GM20431 (cell line): ENCODE measurements around the gene CLEC4C.
"Not testable (repeated sequence)": the region's sequence is repeated elsewhere in the genome, so short reads cannot be mapped to it uniquely, and the experiment has no call there.

Source experiments
- in situ Hi-C: fragments of 300-500 bp; cut with MseI, MboI; formaldehyde crosslinking; loops from one replicate; pipeline ENCODE4 v1.15.0; 2020; ENCODE audit warnings: low sequenced_read_pairs; ENCODE audit not compliant: unreplicated experiment

The CLEC4C gene, protein sequence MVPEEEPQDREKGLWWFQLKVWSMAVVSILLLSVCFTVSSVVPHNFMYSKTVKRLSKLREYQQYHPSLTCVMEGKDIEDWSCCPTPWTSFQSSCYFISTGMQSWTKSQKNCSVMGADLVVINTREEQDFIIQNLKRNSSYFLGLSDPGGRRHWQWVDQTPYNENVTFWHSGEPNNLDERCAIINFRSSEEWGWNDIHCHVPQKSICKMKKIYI

DNA sequence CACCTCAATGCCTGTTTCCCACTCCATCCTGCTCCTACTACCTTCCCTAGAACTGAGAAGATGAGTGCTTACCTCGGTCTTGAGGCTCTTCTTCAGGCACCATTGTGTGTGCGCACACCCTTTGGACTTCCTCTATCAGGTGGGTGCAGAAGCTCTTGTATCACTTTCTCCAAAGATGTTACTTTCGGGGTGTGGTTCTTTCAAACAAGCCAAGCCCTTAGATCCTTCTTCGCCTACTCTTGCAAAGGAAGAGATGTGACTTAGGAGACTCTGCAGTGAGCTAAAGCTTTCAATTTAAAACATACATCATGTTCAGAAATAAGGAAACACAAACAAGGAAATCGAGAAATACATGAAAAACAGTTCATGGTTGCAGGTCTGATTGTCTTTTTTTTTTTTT lies at the start of gene CLEC4C:
TSS of gene CLEC4C (minus strand) at position 130 of the 400 bp plus-strand sequence. CDS start at position 103, 27 bp downstream.
- in situ Hi-C loops: no loop called here

DNA sequence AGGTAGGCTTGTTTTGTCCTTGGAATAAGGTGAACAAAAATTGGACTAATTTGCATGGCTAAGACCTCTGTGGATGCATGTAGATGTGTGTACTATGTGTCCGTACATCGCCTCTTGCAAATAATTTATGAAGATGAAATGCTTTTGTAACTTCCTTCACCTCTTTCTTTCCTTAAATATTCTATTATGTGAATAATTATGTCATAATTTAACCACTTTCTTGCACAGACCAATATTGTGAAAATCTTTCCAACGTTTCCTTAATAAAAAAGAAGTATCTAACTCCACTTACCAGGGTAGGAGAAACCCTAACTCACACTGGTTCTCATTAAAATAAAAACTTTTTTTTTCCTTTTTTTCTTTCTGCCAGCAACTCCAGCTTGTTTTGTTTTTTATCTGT lies 46.0 kb upstream of the CLEC4C start:
- in situ Hi-C loops: no loop called here

DNA sequence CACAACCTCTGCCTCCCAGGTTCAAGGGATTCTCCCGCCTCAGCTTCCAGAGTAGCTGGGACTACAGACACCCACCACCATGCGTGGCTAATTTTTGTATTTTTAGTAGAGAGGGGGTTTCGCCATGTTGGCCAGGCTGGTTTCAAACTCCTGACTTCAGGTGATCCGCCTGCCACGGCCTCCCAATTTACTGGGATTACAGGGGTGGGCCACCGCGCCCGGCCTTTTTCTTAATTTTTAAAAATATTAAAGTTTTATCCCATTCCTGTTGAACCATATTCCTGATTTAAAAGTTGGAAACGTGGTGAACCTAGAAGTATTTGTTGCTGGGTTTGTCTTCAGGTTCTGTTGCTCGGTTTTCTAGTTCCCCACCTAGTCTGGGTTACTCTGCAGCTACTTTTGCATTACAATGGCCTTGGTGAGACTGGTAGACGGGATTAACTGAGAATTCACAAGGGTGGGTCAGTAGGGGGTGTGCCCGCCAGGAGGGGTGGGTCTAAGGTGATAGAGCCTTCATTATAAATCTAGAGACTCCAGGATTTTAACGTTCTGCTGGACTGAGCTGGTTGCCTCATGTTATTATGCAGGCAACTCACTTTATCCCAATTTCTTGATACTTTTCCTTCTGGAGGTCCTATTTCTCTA lies 41.8 kb upstream of the CLEC4C start, which contains the start of gene NANOG:
TSS of gene NANOG (plus strand) at position 519 of the 645 bp plus-strand sequence. CDS start 213 bp downstream, outside the sequence.
- in situ Hi-C loops: not testable (repeated sequence)

DNA sequence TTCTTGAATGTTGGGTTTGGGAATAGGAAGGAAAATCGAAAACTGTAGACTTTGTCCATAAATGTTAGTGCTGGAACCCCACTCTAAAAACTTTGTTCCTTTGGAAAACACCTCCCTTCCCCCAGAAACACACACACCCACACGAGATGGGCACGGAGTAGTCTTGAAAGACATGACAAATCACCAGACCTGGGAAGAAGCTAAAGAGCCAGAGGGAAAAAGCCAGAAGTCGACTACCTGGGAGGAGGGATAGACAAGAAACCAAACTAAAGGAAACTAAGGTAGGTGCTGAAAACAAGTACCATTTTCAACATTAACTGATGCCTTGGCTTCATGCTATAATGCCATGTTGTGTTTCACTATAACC lies 41.1 kb upstream of the CLEC4C start:
- in situ Hi-C loops: no loop called here

DNA sequence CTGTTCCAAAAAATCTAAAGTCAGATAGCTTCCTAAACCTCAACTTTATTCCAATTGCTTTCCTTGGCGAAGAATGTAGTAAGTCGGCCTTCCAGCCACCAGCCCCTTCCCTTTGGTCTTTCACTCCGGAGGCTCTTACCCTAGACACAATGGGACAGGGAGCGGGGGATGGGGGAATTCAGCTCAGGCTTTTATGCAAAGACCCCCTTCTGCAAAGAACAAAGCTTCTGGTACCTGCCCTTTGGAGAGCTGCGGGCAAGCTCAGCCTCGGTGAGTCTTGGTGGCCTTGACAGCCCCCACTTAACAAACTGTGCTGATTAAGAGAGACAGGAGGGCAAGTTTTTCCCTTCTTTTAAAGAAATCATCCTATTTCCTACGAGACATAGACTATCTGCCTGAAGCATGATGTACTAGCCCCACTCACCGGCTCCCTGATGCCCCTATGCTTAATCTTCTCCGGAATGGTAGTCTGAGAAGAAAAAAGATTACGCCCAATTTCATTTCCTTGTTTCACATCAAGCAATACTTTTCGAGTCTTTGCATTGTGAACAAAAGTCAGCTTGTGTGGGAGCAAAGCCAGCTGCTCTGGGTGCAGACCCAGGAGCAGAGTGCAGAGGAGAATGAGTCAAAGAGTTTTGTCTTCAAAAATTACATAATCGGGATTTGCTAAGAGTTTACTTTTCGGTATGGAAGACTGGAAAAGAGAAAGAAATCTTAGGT lies 40.6 kb upstream of the CLEC4C start:
- in situ Hi-C loops: no loop called here

DNA sequence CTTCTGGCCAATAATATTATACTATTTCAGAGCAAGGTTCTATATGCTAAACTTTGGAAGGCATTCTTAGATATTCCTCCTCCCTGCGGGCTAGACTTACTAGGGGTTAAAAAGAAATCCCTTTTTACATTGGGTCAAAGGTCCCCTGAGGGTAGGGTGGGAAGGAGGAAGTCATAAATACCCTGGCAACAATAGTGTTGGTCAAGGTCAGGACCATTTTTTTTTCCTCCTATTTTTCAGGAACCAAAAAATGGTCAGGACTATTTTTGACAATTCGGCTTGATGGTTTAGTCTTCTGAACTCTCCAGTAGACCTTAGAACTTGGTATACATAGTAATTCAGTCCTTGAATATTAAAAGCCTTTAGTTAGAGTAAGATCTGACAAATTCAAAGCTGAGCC lies 37.5 kb upstream of the CLEC4C start:
- in situ Hi-C loops: no loop called here

DNA sequence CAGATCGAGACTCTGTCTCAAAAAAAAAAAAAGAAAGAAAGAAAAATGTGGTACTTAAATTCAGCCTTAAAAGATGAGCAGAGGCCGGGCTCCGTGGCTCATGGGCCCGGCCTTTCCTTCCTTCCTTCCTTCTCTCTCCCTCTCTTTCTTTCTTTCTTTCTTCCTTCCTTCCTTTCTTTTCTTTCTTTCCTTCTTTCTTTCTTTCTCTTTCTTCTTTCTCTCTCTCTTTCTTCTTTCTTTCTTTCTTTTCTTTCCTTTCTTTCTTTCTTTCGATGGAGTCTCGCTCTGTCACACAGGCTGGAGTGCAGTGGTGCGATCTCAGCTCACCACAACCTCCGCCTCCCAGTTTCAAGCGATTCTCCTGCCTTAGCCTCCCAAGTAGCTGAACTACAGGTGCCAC lies 36.3 kb upstream of the CLEC4C start:
- in situ Hi-C loops: not testable (repeated sequence)

DNA sequence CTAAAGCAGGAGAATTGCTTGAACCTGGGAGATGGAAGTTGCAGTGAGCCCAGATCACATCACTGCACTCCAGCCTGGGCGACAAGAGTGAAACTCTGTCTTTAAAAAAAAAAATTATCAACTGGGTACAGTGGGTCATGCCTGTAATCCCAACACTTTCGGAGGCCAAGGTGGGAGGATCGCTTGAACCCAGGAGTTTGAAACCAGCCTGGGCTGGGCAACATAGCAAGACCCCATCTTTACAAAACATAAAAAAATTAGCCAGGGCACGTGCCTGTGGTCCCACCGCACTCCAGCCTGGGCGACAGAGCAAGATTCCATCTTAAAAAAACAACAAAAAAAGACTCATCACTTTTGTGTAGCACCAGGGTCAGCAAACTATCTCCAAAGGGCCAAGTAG lies 34.9 kb upstream of the CLEC4C start:
- in situ Hi-C loops: no loop called here

DNA sequence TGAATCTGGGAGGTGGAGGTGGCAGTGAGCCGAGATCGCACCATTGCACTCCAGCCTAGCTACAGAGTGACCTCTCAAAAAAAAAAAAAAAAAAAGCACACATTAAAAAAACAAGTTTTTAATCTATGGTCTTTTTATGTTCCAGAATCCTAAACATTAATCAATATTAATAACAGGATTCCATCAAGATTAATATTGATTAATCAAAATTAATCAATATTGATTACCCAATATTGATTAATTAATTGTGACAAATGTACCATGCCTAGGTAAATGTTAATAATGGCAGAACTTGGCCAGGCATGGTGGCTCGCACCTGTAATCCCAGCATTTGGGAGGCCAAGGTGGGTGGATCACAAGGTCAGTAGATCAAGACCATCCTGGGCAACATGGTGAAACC lies 34.1 kb upstream of the CLEC4C start:
- in situ Hi-C loops: no loop called here

DNA sequence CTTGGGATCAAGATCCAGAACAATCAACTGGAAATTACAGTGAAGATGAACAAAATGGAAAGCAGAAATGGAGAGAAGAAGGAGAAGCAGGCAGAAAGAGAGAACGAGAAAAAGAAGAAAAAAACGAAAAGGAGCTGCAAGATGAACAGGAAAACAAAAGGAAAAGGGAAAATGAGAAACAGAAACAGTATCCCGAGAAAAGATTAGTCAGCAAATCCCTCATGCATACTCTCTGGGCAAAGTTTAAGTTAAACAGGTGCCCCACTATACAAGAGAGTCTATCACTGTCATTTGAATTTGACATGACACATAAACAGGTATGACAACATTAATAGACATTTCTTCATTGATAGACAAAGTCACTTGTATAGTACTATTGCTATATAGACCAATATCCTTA lies 22.8 kb upstream of the CLEC4C start:
- in situ Hi-C loops: no loop called here

DNA sequence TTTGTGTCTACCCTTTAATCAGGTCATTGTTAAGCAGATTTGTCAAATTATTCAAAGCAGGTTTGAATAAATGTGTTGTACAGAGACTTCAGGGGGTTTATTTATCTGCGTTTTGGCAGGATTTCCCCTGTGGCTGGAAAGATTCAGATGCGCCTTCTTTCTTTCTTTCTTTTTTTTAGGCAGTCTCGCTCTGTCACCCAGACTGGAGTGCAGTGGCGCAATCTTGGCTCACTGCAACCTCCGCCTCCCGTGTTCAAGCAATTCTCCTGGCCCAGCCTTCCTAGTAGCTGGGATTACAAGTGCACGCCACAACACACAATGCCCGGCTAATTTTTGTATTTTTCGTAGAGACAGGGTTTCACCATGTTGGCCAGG lies 11.6 kb upstream of the CLEC4C start:
- in situ Hi-C loops: no loop called here

DNA sequence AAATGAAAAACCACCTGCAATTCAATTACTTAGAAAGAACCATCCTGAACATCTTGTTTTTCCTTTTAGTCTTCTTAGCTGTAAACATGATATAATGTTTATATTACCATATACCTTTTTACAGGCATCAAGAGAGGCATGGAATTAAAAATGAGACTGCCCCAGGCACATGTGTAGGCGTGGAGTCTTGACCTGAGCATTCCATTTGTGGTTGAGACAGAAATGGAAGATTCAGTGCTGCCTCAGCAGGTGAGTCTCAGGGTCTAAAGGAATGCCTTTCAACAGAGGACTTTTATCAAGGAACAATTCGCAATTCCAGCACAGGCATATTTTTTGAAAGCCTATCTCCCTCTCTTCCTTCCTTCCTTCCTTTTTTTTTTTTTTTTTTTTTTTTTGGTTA lies 9.8 kb upstream of the CLEC4C start:
- in situ Hi-C loops: no loop called here

DNA sequence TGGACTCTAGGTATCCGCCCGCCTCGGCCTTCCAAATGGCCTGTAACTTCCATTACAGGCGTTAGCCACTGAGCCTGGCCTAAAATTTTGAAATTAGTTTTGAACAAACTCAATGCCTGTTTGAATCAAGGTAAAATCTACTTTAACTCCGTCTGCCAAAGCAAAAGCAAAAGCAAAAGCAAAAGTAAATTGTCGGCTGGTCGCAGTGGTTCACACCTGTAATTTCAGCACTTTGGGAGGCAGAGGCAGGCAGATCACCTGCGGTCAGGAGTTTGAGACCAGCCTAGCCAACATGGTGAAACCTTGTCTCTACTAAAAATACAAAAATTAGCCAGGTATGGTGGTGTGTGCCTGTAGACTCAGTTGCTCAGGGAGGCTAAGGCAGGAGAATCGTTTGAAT lies 8.5 kb upstream of the CLEC4C start:
- in situ Hi-C loops: not testable (repeated sequence)

DNA sequence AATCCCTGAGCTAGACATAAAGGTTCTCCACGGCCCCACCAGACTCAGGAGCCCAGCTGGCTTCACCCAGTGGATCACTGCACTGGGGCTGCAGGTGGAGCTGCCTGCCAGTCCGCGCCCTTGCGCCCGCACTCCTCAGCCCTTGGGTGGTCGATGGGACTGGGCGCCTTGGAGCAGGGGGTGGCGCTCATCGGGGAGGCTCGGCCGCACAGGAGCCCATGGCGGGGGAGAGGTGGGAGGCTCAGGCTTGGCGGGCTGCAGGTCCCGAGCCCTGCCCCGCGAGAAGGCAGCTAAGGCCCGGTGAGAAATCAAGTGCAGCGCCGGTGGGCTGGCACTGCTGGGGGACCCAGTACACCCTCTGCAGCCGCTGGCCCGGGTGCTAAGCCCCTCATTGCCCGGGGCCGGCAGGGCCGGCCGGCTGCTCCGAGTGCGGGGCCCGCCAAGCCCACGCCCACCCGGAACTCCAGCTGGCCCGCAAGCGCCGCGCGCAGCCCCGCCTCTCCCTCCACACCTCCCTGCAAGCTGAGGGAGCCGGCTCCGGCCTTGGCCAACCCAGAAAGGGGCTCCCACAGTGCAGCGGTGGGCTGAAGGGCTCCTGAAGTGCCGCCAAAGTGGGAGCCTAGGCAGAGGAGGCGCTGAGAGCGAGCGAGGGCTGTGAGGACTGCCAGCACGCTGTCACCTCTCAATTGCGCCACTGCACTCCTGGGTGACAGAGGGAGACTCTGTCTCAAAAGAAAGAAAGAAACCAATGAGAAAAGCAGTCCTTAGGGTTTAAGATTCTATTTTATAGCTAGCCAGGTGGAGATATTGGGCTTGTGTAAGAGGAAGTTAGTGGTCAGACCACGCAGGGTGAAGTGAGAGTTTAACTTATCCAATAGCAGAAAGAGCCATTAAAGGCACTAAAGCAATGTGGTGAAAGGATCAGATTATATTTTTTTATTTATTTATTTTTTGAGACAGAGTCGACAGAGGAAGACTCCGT lies 5.1 kb upstream of the CLEC4C start:
- in situ Hi-C loops: not testable (repeated sequence)

DNA sequence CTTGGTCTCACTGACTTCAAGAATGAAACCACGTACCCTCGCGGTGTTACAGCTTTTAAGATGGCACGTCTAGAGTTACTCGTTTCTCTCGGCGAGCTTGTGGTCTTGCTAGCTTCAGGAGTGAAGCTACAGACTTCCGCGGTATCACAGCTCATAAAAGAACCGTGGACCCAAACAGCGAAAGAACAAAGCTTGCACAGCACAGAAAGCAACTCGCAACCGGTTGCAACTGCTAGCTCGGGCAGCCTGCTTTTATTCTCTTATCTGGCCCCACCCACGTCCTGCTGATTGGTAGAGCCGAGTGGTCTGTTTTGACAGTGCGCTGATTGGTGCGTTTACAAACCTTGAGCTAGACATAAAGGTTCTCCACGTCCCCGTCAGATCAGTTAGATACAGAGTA lies 4.2 kb upstream of the CLEC4C start:
- in situ Hi-C loops: no loop called here

DNA sequence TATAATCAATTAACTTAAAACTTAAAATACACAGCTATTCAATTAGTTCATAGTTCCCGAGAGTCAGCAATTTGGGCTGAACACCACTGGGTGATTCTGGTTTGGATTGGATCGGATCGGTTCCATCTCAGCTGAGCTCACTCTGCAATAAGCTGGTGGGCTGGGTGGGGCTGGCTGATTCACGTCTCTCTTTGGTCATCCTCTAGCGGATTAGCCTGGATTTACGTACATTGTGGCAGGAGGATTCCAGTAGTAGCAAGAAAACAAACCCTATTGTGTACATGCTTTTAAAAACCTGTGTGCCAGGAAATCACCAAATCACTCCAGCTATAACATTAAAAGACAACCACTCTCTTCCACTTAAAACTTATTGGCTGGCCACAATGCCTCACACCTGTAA lies 3.2 kb upstream of the CLEC4C start:
- in situ Hi-C loops: no loop called here

DNA sequence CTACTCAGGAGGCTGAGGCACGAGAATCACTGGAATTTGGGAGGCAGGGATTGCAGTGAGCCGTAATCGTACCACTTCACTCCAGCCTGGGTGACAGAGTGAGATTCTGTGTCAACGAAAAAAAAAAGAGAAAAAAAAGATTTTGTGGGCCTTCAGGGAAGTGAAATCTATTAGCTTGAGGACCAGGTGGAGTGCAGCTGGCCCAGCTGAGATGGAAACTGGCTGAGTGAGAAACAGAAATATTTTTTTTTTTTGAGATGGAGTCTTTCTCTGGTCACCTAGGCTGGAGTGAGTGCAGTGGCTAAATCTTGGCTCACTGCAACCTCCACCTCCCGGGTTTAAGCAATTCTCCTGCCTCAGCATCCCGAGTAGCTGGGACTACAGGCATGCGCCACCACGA lies 2.3 kb upstream of the CLEC4C start:
- in situ Hi-C loops: no loop called here

DNA sequence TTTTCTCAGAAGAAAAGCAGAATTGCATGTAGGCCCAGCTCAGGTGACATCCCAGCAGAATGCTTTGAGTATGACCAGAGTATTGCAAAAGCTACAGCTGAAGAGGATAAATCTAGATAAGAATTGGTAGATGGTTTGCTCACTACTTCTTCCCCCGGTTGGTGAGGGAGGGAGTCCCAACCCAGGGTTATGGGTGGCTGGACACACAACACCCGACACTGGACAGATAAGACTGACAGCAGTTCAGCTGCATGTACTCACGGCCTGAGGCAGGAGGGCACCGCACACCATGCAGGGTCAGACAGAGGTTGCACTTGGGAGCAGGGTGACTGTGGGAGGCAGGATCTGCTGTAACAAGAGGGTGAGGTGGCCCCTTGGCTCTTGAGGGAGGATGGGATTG lies 1.7 kb upstream of the CLEC4C start:
- in situ Hi-C loops: no loop called here

DNA sequence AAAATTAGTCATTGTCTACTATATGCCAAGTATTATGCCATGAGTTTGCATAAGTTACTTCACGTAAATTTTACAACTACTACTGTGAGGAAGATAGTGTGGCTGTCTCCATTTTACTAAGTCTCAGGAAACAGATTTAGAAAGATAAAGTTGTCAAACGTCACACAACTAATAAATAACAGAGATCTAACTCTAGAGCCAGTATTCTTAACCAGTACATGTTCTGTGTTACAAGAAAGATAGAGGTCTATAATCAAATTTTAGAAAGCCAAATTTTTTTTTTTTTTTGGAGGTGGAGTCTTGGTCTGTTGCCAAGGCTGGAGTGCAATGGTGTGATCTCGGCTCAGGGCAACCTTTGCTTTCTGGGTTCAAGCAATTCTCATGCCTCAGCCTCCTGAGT lies 14.2 kb downstream of the CLEC4C start:
- in situ Hi-C loops: no loop called here

DNA sequence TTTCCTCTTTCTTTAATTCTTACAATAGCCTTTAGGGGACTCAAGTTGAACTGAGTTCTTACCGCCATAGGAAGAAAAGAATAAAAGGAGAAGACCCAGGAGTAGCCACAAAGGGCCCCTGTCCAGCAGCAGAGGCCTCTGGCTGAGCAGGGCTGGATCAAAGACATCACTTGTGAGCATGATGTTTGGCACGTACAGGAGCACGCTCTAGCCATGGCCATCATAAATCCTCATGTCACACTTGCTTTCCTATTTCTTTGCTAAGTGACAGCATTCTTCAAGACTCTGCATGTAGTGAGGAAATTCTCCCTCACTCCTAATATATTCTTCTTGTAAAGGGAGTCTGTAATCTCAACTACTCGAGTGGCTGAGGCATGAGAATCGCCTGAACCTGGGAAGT lies 15.7 kb downstream of the CLEC4C start:
- in situ Hi-C loops: no loop called here
